Measurements from ENCODE around the gene MAD1L1.

MAD1L1 gene

GRCh38 chr7:2195400-2196246 lies 37.1 kb downstream of the MAD1L1 start:
- no peak for TF ChIP-seq CTCF (IDR thresholded peaks at IDR 0.05; ENCODE audit: borderline replicate concordance, insufficient read depth, low read depth, low read length)

GRCh38 chr7:2193575-2194305 lies 39.0 kb downstream of the MAD1L1 start:
- no peak overlapping the region for H3K4me3 ChIP-seq (ENCODE audit: low read depth, low read length)
- no peak for TF ChIP-seq CTCF (IDR thresholded peaks at IDR 0.05; ENCODE audit: borderline replicate concordance, insufficient read depth, low read depth, low read length)

More at GRCh38 chr7:2195400-2196246, 37.1 kb downstream of the MAD1L1 start:
- no peak overlapping the region for H3K4me3 ChIP-seq (ENCODE audit: low read depth, low read length)

DNA sequence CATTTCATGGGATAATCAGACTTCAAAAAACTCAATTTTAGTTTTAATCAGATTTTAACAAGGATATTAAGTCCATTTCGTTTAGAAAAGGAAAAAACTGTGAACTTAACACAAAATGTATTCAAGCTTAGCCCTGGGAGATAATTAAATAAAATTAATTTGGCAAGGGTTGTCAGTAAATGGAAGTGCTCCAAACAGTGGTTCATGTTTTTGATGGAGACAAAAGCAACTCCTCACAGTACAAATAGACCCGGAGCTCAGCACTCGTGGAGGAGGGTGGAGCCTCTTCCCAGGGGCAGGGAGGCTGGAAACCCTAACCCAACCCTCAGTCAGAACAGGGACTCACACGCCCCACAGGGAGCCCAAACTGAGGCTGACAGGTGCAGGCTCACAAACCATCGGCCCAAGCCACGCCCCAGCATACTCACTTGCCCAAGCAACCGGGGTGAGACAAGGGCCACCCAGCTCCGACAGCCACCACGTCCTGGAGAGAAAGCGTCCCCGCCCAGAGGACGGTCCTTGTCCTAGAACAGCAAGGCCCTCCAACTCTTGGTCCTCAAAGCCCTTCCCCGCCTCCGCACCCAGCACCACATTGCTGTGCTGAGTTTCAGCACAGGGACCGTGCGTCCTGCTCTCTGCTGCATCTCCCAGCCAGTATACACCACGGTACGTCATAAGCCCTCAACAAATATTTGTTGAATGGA lies 39.8 kb downstream of the MAD1L1 start:
- TF ChIP-seq CTCF (IDR thresholded peaks at IDR 0.05; ENCODE audit: borderline replicate concordance, insufficient read depth, low read depth, low read length): no peak
- H3K4me3 ChIP-seq (ENCODE audit: low read depth, low read length): no peak overlapping the region

- no peak overlapping the region for H3K4me3 ChIP-seq (ENCODE audit: low read depth, low read length)
- TF ChIP-seq CTCF (IDR thresholded peaks at IDR 0.05; ENCODE audit: borderline replicate concordance, insufficient read depth, low read depth, low read length): no peak
Measured at GRCh38 chr7:2191016-2191415, 41.7 kb downstream of the MAD1L1 start.

- H3K4me3 ChIP-seq (ENCODE audit: low read depth, low read length): no peak overlapping the region
- no peak for TF ChIP-seq CTCF (IDR thresholded peaks at IDR 0.05; ENCODE audit: borderline replicate concordance, insufficient read depth, low read depth, low read length)
Measured at GRCh38 chr7:2190531-2190930, 42.2 kb downstream of the MAD1L1 start.

DNA sequence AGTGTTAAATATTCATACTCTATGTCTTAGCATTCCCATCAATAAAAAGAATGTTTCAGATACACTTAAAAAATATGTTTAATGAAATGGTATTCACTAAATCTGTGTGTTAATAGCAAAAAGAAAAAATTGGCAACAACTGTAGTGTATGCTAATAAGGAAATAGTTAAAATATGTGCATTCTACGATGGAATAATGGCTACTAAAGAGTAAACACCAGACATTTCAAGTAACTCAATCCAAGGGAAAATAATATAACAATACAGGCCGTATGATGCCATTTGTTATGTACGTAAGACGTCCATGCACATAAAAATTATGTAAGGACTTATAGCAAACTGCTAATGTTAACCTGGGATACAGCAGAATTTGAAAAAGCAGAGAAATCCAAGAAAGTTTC lies 46.6 kb downstream of the MAD1L1 start:
- TF ChIP-seq CTCF (IDR thresholded peaks at IDR 0.05; ENCODE audit: borderline replicate concordance, insufficient read depth, low read depth, low read length): no peak
- no peak overlapping the region for H3K4me3 ChIP-seq (ENCODE audit: low read depth, low read length)
